ENCODE data around the gene CPNE9. TPM values are rescaled to one million over a fixed set of nuclear protein-coding genes. Genes with fewer than 3 reads are reported as not detected.
"Not testable (repeated sequence)": the region's sequence is repeated elsewhere in the genome, so short reads cannot be mapped to it uniquely, and the experiment has no call there.

The CPNE9 gene
- total and polyA plus RNA-seq, 2 donors, result 0.18 TPM; not detected in 1

DNA sequence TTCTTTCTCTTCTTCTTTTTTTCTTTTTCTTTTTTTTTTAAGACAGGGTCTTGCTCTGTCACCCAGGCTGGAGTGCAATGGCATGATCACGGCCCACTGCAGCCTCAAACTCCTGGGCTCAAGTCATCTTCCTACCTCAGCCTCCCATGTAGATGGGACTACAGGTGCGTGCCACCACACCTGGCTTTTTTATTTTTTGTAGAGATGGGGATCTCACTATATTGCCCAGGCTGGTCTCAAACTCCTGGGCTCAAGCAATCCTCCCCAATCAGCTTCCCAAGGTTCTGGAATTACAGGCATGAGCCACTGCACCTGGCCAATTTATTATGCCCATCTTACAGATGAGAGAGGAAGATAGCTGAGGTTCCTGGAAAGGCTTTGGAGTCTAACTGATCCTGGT is 67.4 kb downstream of the CPNE9 start:
- H3K36me3 ChIP-seq (ENCODE audit: insufficient read depth); DNase-seq (ENCODE audit: extremely low spot score); H3K27ac ChIP-seq (ENCODE audit: low read depth); H3K4me1 ChIP-seq (ENCODE audit: insufficient read depth); H3K4me3 ChIP-seq (ENCODE audit: low read depth, low read length): not testable (repeated sequence)
- 85% methylated on average over 2 of the region's 2 CpGs for WGBS

DNA sequence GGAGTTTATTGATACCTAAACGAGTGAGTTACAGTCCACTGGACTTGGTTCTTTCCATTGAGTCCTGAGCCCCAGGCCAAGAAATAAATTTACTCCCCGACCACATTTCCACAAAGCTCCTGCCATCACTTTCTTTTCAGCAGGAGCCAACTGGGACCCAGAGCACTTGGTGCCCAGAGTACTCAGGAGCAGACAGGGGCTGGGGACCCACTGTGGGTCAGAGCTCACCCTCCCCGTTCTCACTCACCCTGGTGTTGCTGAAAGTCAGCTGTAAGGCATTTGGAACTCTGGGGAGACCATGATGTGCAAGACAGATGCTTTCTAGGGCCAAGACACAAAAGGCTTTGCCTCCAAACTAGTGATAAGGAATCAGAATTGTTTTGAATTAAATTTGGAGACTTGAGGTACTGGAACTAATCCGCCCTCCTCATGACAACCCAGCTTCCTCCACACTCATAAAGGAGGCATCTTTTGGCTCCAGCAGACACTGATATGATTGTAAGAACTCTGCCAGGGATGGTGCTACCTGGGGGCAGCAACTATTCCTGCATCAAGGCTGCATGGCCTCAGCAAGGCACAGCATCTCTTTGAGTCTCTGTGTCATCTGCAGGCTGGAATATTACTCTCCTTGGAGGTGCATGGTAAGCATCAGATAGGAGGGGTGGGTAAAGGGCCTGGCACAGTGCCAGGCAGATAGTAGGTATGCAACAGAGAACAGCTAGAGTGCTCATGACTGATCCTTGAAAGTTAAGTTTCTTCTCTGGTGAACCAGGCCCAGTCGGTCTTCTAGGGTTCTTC is 73.5 kb downstream of the CPNE9 start:
- Histone ChIP-seq H3K36me3 (ENCODE audit: insufficient read depth) (peaks cover 3% of the 10 kb centered on the region), H3K27ac (ENCODE audit: low read depth) (no peak overlapping the region), H3K4me1 (ENCODE audit: insufficient read depth) (no peaks in the 10 kb centered on the region), H3K4me3 (ENCODE audit: low read depth, low read length) (no peak overlapping the region)
- 67% methylated on average over 5 of the region's 5 CpGs for WGBS
- DNase-seq (ENCODE audit: extremely low spot score), result no peak

DNA sequence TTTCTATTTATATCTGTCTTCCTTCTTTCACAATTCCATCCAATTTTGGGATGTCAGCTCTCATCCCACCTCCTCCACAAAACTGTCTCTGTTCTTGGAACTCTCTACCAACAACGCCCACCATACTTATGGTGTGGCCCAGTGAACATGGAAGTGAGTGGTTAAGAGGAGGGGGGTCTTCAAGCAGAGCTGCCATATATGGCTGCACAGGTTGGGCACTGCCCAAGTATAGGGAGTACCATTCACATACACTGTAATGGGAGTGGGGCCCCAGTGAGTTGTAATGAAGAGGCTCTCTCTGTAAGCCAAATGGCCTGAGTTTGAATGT is 74.0 kb downstream of the CPNE9 start:
- no peak overlapping the region for H3K27ac ChIP-seq (ENCODE audit: low read depth)
- WGBS, result 76% methylated on average over 1 of the region's 1 CpG
- DNase-seq (ENCODE audit: extremely low spot score), result no peak
- peaks cover 3% of the 10 kb centered on the region for H3K36me3 ChIP-seq (ENCODE audit: insufficient read depth)
- H3K4me1 ChIP-seq (ENCODE audit: insufficient read depth), result no peaks in the 10 kb centered on the region
- no peak overlapping the region for H3K4me3 ChIP-seq (ENCODE audit: low read depth, low read length)

DNA sequence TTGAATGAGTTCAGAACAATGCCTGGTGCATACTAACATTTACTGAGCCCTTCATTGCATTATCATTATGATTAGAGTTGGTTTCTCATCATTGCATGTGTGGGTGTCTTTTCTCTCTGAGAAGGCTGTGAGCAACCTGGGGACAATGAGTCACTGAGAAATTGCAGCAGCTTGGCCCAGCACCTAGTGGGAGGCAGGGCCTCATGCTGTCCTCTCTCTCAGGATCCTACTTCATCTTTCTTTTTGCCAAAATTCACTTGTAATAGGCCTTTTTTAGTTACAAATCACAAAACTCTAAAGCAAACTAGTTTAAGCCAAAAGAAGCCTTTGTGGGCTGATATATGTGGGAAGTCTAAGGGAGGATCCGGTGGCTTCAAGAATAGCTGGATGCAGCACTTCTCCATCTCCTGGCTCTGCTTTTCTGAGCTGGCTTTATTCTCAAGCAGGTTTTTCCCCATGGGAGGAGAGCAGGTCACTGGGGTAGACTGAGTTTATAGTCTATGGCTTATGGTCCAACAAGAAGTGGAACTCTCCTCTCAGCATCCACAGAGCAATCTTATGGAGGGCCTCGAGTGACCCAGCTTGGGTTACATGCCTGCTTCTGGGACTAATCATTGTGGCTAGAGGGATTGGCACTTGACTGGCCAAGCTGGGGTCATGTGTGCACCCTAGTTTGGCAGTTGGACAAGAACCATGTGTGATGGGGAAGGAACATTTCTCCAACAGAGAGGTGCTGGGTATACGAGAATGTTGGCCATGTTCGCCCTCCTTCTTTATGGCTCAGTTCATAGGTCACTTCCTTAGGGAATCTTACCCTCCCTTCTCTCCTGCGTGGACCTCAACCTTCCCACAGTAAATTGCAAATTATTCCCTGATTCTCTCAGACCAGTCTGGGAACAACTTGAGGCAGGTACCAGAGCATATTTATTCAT is 74.8 kb downstream of the CPNE9 start:
- Histone ChIP-seq H3K27ac (ENCODE audit: low read depth) (no peak overlapping the region), H3K4me1 (ENCODE audit: insufficient read depth) (no peaks in the 10 kb centered on the region), H3K4me3 (ENCODE audit: low read depth, low read length) (no peak overlapping the region), H3K36me3 (ENCODE audit: insufficient read depth) (peaks cover 3% of the 10 kb centered on the region)
- DNase-seq (ENCODE audit: extremely low spot score), result no peak
- WGBS, result 76% methylated on average over 5 of the region's 5 CpGs

DNA sequence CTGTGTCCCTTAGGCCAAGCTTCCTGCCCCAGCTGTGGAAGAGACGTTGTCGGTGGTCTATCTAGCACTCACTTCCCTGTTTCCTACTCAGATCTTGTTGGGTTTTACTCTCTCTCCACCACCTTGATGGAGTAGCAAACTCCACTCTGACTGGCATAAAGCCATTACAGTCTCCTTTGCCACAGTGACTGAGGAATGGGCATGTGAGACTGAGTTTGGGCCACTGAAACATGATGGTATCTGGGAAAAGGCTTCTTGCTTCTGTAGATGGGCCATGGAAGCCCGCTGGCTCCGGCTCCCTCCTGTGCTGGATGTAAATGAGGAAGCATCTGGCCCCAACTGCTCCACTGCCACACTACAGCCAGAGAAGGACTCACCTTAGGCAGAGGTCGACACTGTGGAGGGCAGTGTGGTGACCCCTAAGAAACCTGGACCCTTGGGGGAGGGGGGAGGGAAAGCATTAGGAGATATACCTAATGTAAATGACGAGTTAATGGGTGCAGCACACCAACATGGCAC is 75.5 kb downstream of the CPNE9 start:
- H3K4me1 ChIP-seq (ENCODE audit: insufficient read depth), result no peaks in the 10 kb centered on the region
- DNase-seq (ENCODE audit: extremely low spot score), result no peak
- no peak overlapping the region for H3K27ac ChIP-seq (ENCODE audit: low read depth)
- 82% methylated on average over 6 of the region's 6 CpGs for WGBS
- peaks cover 3% of the 10 kb centered on the region for H3K36me3 ChIP-seq (ENCODE audit: insufficient read depth)
- no peak overlapping the region for H3K4me3 ChIP-seq (ENCODE audit: low read depth, low read length)

Other genes with a start within 250 kb of the CPNE9 start
- gene LHFPL4, start 150.0 kb upstream of the CPNE9 start, total RNA-seq, result 0.58 TPM
- gene LHFPL4, start 150.0 kb upstream of the CPNE9 start, polyA plus RNA-seq, result 0.09 TPM
- gene MTMR14, start 54.3 kb upstream of the CPNE9 start, total RNA-seq, result 15.5 TPM
- 22.7 TPM for gene MTMR14, start 54.3 kb upstream of the CPNE9 start, polyA plus RNA-seq
- 11.0 TPM for gene BRPF1, start 27.9 kb downstream of the CPNE9 start, total RNA-seq
- 13.8 TPM for gene BRPF1, start 27.9 kb downstream of the CPNE9 start, polyA plus RNA-seq
- gene OGG1, start 46.1 kb downstream of the CPNE9 start, total RNA-seq, result 32.1 TPM
- 23.7 TPM for gene OGG1, start 46.1 kb downstream of the CPNE9 start, polyA plus RNA-seq
- 28.7 TPM for gene CAMK1, start 66.1 kb downstream of the CPNE9 start, total RNA-seq
- 42.2 TPM for gene CAMK1, start 66.1 kb downstream of the CPNE9 start, polyA plus RNA-seq
- gene TADA3, start 88.6 kb downstream of the CPNE9 start, total RNA-seq, result 33.2 TPM
- gene TADA3, start 88.6 kb downstream of the CPNE9 start, polyA plus RNA-seq, result 67.9 TPM
- gene ARPC4, start 89.2 kb downstream of the CPNE9 start, total RNA-seq, result 75.6 TPM
- 128 TPM for gene ARPC4, start 89.2 kb downstream of the CPNE9 start, polyA plus RNA-seq
- 63.3 TPM for gene TTLL3, start 106.4 kb downstream of the CPNE9 start, total RNA-seq
- 36.2 TPM for gene TTLL3, start 106.4 kb downstream of the CPNE9 start, polyA plus RNA-seq
- gene RPUSD3, start 140.2 kb downstream of the CPNE9 start, total RNA-seq, result 14.4 TPM
- 39.6 TPM for gene RPUSD3, start 140.2 kb downstream of the CPNE9 start, polyA plus RNA-seq
- not detected for gene CIDEC, start 176.4 kb downstream of the CPNE9 start, total RNA-seq
- gene CIDEC, start 176.4 kb downstream of the CPNE9 start, polyA plus RNA-seq, result 49.2 TPM
- 12.2 TPM for gene JAGN1, start 186.8 kb downstream of the CPNE9 start, total RNA-seq
- gene JAGN1, start 186.8 kb downstream of the CPNE9 start, polyA plus RNA-seq, result 44.3 TPM
- 1.2 TPM for gene IL17RE, start 199.0 kb downstream of the CPNE9 start, total RNA-seq
- gene IL17RE, start 199.0 kb downstream of the CPNE9 start, polyA plus RNA-seq, result 4.3 TPM
- gene IL17RC, start 213.3 kb downstream of the CPNE9 start, total RNA-seq, result 24.7 TPM
- 72.5 TPM for gene IL17RC, start 213.3 kb downstream of the CPNE9 start, polyA plus RNA-seq
- gene CRELD1, start 230.0 kb downstream of the CPNE9 start, total RNA-seq, result 22.9 TPM
- 72.3 TPM for gene CRELD1, start 230.0 kb downstream of the CPNE9 start, polyA plus RNA-seq
- 0.95 TPM for gene PRRT3, start 248.6 kb downstream of the CPNE9 start, total RNA-seq
- gene PRRT3, start 248.6 kb downstream of the CPNE9 start, polyA plus RNA-seq, result 2.8 TPM

Data from urinary bladder (tissue), 4 donors.